HepG2 (cell line): ENCODE results near the gene IDS. TPM values are rescaled to one million over a fixed set of nuclear protein-coding genes. Genes with fewer than 3 reads are reported as not detected.

ENCODE experiments used
- ATAC-seq: fragments of 200-7000 bp; cut with Tn5 transposase; 3 replicates; pipeline ENCODE4 v1.9.1; 2020; ENCODE audit warnings: mild to moderate bottlenecking, moderate library complexity
- BruUV-seq: library from RNA; stranded (reverse); fragments of 400-500 nt; replicated peaks from 2 replicates; lab custom pipeline; 2021; lab: Mats Ljungman, UMichigan
- CTCF ChIA-PET: fragments of 300-600 bp; formaldehyde crosslinking; extraction: SDS; loops from one replicate; lab custom pipeline; 2021; ENCODE audit warnings: low total read pairs, inconsistent platforms, low intra/inter-chr PET ratio; lab: Yijun Ruan, JAX
- POLR2A ChIA-PET: fragments of 350-600 bp; sonication (Branson Sonifier 250); formaldehyde crosslinking; loops from one replicate; lab custom pipeline; 2020; ENCODE audit warnings: antibody characterized with exemption, inconsistent platforms; lab: Yijun Ruan, JAX
- DNase-seq: peaks from one replicate; pipeline ENCODE4 v3.0.0-alpha.2; 2015; ENCODE audit warnings: low spot score
- FAIRE-seq: peaks from 3 replicates; lab custom pipeline; 2011; peaks lifted over from hg19 to GRCh38; lab: Jason Lieb, UNC
- H2AFZ ChIP-seq: one replicate; pipeline ENCODE4 v1.6.1; 2011; ENCODE audit warnings: low read length, inconsistent platforms
- H3K27ac ChIP-seq: fragments of 300-600 bp; 3 replicates; pipeline ENCODE4 v1.8.0; 2011; ENCODE audit warnings: mixed run types, mild to moderate bottlenecking, mixed read lengths, low read length, inconsistent platforms; ENCODE audit not compliant: insufficient read depth; ENCODE audit errors: extremely low read length
- H3K27me3 ChIP-seq, 2 experiments: fragments of 200-600 bp in 1 of 2; 2 replicates in 1 of 2; 3 replicates in 1 of 2; pipeline versions ENCODE4 v1.6.0 to v1.8.0; 2011; ENCODE audit warnings: low read length in 2 of 2, mild to moderate bottlenecking in 2 of 2, moderate library complexity in 2 of 2, inconsistent platforms in 1 of 2; ENCODE audit not compliant: insufficient read depth in 2 of 2, control insufficient read depth in 1 of 2
- H3K36me3 ChIP-seq, 2 experiments: fragments of 200-600 bp in 1 of 2; replicated peaks in 1 of 2; 2 replicates in 1 of 2; 3 replicates in 1 of 2; pipeline versions ENCODE4 v1.5.1 to v1.8.0; 2011; ENCODE audit warnings: low read length in 2 of 2, inconsistent platforms in 1 of 2; ENCODE audit not compliant: insufficient read depth in 2 of 2, control insufficient read depth in 1 of 2
- H3K4me1 ChIP-seq: 2 replicates; pipeline ENCODE4 v1.5.1; 2012; ENCODE audit warnings: low read length, inconsistent platforms; ENCODE audit not compliant: insufficient read depth
- H3K4me2 ChIP-seq: 2 replicates; pipeline ENCODE4 v1.6.0; 2011; ENCODE audit warnings: low read depth, low read length, inconsistent platforms
- H3K4me3 ChIP-seq, 3 experiments: fragments of 200-600 bp in 1 of 3; sonication (generic), shearing (Covaris generic) in 1 of 3; replicated peaks in 1 of 3; 2 replicates each; pipeline ENCODE4 v1.5.1; 2011 to 2016; ENCODE audit warnings: low read length in 3 of 3, inconsistent platforms in 2 of 3, low read depth in 2 of 3, mild to moderate bottlenecking in 2 of 3, control low read depth in 1 of 3, mixed read lengths in 1 of 3; ENCODE audit not compliant: insufficient read depth in 1 of 3
- H3K79me2 ChIP-seq: one replicate; pipeline ENCODE4 v1.6.1; 2011; ENCODE audit warnings: low read length, inconsistent platforms; ENCODE audit not compliant: insufficient read depth
- H3K9ac ChIP-seq: 2 replicates; pipeline ENCODE4 v1.6.0; 2011; ENCODE audit warnings: mild to moderate bottlenecking, low read depth, low read length, inconsistent platforms; ENCODE audit not compliant: insufficient read depth
- H3K9me3 ChIP-seq: 2 replicates; pipeline ENCODE4 v1.5.1; 2012; ENCODE audit warnings: mild to moderate bottlenecking, low read length
- H4K20me1 ChIP-seq: 2 replicates; pipeline ENCODE4 v1.6.0; 2011; ENCODE audit warnings: inconsistent platforms, mild to moderate bottlenecking, low read length, moderate library complexity; ENCODE audit not compliant: insufficient read depth
- CCDC6 ChIP-seq: sonication (generic); formaldehyde crosslinking; IDR thresholded peaks from 2 replicates; pipeline ENCODE4 v1.8.1; 2022; ENCODE audit warnings: mild to moderate bottlenecking, missing genetic modification reagents, moderate library complexity
- EZH2 ChIP-seq: conservative IDR thresholded peaks from 2 replicates; pipeline ENCODE4 v1.6.1; 2012; ENCODE audit warnings: mild to moderate bottlenecking, low read depth, low read length, moderate library complexity
- KAT8 ChIP-seq: IDR thresholded peaks from 2 replicates; pipeline ENCODE4 v1.6.1; 2016; ENCODE audit warnings: missing genetic modification reagents, missing compliant biosample characterization
- KDM3A ChIP-seq: IDR thresholded peaks from 2 replicates; pipeline ENCODE4 v1.6.1; 2018; ENCODE audit warnings: low read depth, missing compliant biosample characterization
- KMT2B ChIP-seq: IDR thresholded peaks from 2 replicates; pipeline ENCODE4 v1.6.1; 2016; ENCODE audit warnings: missing genetic modification reagents, missing compliant biosample characterization
- RAD51 ChIP-seq: fragments of 450-650 bp; IDR thresholded peaks from 2 replicates; pipeline ENCODE4 v1.6.1; 2016; ENCODE audit warnings: borderline replicate concordance
- RCOR2 ChIP-seq: IDR thresholded peaks from 2 replicates; pipeline ENCODE4 v1.6.1; 2016; ENCODE audit warnings: missing biosample characterization, missing genetic modification reagents
- STAG1 ChIP-seq: sonication (generic); formaldehyde crosslinking; IDR thresholded peaks from 2 replicates; pipeline ENCODE4 v1.4.0; 2020; ENCODE audit warnings: missing genetic modification reagents
- XRCC5 ChIP-seq: fragments of 200-400 bp; formaldehyde crosslinking; optimal IDR thresholded peaks from 2 replicates; pipeline ENCODE3; 2017; ENCODE audit warnings: mild to moderate bottlenecking, low read length
- ZFP41 ChIP-seq: sonication (generic); formaldehyde crosslinking; IDR thresholded peaks from 2 replicates; pipeline ENCODE4 v1.4.0; 2020; ENCODE audit warnings: mild to moderate bottlenecking, missing genetic modification reagents, borderline replicate concordance
- ZNF143 ChIP-seq: sonication (generic); formaldehyde crosslinking; IDR thresholded peaks from 2 replicates; pipeline ENCODE4 v1.4.0; 2020; ENCODE audit warnings: missing genetic modification reagents
- ZNF292 ChIP-seq: sonication (generic); formaldehyde crosslinking; IDR thresholded peaks from 2 replicates; pipeline ENCODE4 v1.8.1; 2022; ENCODE audit warnings: mild to moderate bottlenecking, low read depth, missing genetic modification reagents, borderline replicate concordance
- ZNF335 ChIP-seq: sonication (generic); formaldehyde crosslinking; IDR thresholded peaks from 2 replicates; pipeline ENCODE4 v1.4.0; 2020; ENCODE audit warnings: missing genetic modification reagents
- ZNF577 ChIP-seq: sonication (generic); formaldehyde crosslinking; IDR thresholded peaks from 2 replicates; pipeline ENCODE4 v1.4.0; 2020; ENCODE audit warnings: mild to moderate bottlenecking, low read depth, missing genetic modification reagents, borderline replicate concordance
- ZSCAN20 ChIP-seq: sonication (generic); formaldehyde crosslinking; IDR thresholded peaks from 2 replicates; pipeline ENCODE4 v1.4.0; 2020; ENCODE audit warnings: missing genetic modification reagents, mild to moderate bottlenecking, borderline replicate concordance
- whole genome bisulfite sequencing: methylation state at CpG from one replicate; pipeline ENCODE4 v1.1.6; 2017; ENCODE audit warnings: low lambda C conversion rate; 5-methylcytosine and 5-hydroxymethylcytosine counted together
- in situ Hi-C: cut with HindIII; loops from 2 replicates; pipeline ENCODE4 v1.10.0; 2017; ENCODE audit warnings: low pct_unique_long_range_greater_than_20kb; ENCODE audit not compliant: extremely low pct_ligation_motif_present
- intact Hi-C: fragments of 100-400 bp; cut with micrococcal nuclease; formaldehyde crosslinking; loops from one replicate; pipeline ENCODE4 v1.10.0; 2022; ENCODE audit not compliant: unreplicated experiment
- polyA plus RNA-seq, 8 experiments: library from polyadenylated mRNA; depleted of rRNA in 3 of 8; stranded (reverse) in 7 of 8; unstranded in 1 of 8; fragments of >200 nt; fragmentation: Illumina TruSeq in 4 of 8; extraction: Trizol in 4 of 8; gene quantifications; 2 replicates each; pipeline versions ENCODE4 v1.2.1 to v1.2.3, GENCODE V29; 2011 to 2016; ENCODE audit warnings: low read depth in 4 of 8, missing spikeins in 1 of 8, mixed read lengths in 1 of 8; ENCODE audit not compliant: insufficient read depth in 1 of 8
- total RNA-seq, 5 experiments: library from RNA; depleted of rRNA; stranded (reverse); fragments of >200 nt; fragmentation: Illumina TruSeq; extraction: Trizol; gene quantifications; 2 replicates each; pipeline ENCODE4 v1.2.3, GENCODE V29; 2016; ENCODE audit warnings: low read depth in 1 of 5
- TF ChIP-seq, protein P1 (sequence below): sonication (generic); formaldehyde crosslinking; IDR thresholded peaks from 2 replicates; pipeline ENCODE4 v1.5.0; 2020; ENCODE audit warnings: missing genetic modification reagents
- TF ChIP-seq, protein P2 (sequence below): sonication (generic); formaldehyde crosslinking; IDR thresholded peaks from 2 replicates; pipeline ENCODE4 v1.4.0; 2020; ENCODE audit warnings: missing genetic modification reagents, mild to moderate bottlenecking, borderline replicate concordance
- TF ChIP-seq, protein P3 (sequence below): sonication (generic); formaldehyde crosslinking; conservative IDR thresholded peaks from 2 replicates; pipeline ENCODE4 v1.4.0; 2020; ENCODE audit warnings: missing genetic modification reagents

Gene IDS
- total and polyA plus RNA-seq, 2 of the 13 experiments (the other 11 are each of a cell fraction or from before 2014, with no cell fraction given) = 2.2 to 11.9 TPM

DNA sequence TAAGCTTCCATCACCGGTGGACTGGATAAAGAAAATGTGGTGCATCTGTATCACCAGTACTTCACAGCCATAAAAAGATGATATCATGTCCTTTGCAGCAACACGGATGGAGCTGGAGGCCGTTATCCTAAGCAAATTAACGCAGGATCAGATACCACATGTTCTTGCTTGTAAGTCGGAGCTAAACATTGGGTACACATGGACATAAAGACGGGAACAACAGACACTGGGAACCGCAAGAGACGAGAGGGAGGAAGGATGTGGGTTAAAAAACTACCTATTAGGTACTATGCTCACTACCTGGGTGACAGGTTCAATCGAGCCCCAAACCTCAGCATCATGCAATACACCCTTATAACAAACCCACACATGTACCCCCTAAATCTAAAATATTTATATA is 16.3 kb upstream of the IDS start:
- Histone ChIP-seq H3K27me3 (no peaks in the 10 kb centered on the region), H3K4me3 (no peak overlapping the region), H3K9me3 (no peaks in the 10 kb centered on the region), H3K9ac (no peak overlapping the region), H3K4me2 (no peak overlapping the region), H3K4me1 (peaks cover 9% of the 10 kb centered on the region), H4K20me1 (no peaks in the 10 kb centered on the region), H2AFZ (no peak overlapping the region), H3K36me3 (no peaks in the 10 kb centered on the region), H3K27ac (no peak overlapping the region), H3K79me2 (no peaks in the 10 kb centered on the region)
- FAIRE-seq = no peak
- no peak for DNase-seq
- ChIA-PET POLR2A (no interaction called here), CTCF (no interaction called here)
- ATAC-seq = no peak
- BruUV-seq = no TSS peak
- 39% methylated on average over 9 of the region's 9 CpGs for WGBS
- no peak for TF ChIP-seq KMT2B (CRISPR knock-in tag)
- TF ChIP-seq RAD51 = no peak
- no peak for TF ChIP-seq CCDC6
- no peak for TF ChIP-seq KAT8 (CRISPR knock-in tag)
- no peak for TF ChIP-seq ZNF143 (CRISPR knock-in tag)
- no peak for TF ChIP-seq EZH2
- no peak for TF ChIP-seq ZSCAN20 (CRISPR knock-in tag)
- TF ChIP-seq ZNF577 (CRISPR knock-in tag) = no peak
- TF ChIP-seq STAG1 (CRISPR knock-in tag) = no peak
- no peak for TF ChIP-seq XRCC5
- no peak for TF ChIP-seq ZFP41 (CRISPR knock-in tag)
- TF ChIP-seq KDM3A (CRISPR knock-in tag) = no peak
- TF ChIP-seq, protein P1, sequence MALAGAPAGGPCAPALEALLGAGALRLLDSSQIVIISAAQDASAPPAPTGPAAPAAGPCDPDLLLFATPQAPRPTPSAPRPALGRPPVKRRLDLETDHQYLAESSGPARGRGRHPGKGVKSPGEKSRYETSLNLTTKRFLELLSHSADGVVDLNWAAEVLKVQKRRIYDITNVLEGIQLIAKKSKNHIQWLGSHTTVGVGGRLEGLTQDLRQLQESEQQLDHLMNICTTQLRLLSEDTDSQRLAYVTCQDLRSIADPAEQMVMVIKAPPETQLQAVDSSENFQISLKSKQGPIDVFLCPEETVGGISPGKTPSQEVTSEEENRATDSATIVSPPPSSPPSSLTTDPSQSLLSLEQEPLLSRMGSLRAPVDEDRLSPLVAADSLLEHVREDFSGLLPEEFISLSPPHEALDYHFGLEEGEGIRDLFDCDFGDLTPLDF (CRISPR knock-in tag) = no peak
- TF ChIP-seq ZNF335 = no peak
- TF ChIP-seq, protein P2, sequence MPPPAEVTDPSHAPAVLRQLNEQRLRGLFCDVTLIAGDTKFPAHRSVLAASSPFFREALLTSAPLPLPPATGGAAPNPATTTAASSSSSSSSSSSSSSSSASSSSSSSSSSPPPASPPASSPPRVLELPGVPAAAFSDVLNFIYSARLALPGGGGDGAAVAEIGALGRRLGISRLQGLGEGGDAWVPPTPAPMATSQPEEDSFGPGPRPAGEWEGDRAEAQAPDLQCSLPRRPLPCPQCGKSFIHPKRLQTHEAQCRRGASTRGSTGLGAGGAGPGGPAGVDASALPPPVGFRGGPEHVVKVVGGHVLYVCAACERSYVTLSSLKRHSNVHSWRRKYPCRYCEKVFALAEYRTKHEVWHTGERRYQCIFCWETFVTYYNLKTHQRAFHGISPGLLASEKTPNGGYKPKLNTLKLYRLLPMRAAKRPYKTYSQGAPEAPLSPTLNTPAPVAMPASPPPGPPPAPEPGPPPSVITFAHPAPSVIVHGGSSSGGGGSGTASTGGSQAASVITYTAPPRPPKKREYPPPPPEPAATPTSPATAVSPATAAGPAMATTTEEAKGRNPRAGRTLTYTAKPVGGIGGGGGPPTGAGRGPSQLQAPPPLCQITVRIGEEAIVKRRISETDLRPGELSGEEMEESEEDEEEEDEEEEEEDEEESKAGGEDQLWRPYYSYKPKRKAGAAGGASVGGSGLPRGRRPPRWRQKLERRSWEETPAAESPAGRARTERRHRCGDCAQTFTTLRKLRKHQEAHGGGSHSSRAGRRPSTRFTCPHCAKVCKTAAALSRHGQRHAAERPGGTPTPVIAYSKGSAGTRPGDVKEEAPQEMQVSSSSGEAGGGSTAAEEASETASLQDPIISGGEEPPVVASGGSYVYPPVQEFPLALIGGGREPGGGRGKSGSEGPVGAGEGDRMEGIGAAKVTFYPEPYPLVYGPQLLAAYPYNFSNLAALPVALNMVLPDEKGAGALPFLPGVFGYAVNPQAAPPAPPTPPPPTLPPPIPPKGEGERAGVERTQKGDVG (CRISPR knock-in tag) = no peak
- no peak for TF ChIP-seq RCOR2 (CRISPR knock-in tag)
- TF ChIP-seq, protein P3, sequence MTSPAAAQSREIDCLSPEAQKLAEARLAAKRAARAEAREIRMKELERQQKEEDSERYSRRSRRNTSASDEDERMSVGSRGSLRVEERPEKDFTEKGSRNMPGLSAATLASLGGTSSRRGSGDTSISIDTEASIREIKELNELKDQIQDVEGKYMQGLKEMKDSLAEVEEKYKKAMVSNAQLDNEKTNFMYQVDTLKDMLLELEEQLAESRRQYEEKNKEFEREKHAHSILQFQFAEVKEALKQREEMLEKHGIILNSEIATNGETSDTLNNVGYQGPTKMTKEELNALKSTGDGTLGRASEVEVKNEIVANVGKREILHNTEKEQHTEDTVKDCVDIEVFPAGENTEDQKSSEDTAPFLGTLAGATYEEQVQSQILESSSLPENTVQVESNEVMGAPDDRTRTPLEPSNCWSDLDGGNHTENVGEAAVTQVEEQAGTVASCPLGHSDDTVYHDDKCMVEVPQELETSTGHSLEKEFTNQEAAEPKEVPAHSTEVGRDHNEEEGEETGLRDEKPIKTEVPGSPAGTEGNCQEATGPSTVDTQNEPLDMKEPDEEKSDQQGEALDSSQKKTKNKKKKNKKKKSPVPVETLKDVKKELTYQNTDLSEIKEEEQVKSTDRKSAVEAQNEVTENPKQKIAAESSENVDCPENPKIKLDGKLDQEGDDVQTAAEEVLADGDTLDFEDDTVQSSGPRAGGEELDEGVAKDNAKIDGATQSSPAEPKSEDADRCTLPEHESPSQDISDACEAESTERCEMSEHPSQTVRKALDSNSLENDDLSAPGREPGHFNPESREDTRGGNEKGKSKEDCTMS = no peak
- no peak for TF ChIP-seq ZNF292
- in situ Hi-C loops = no loop called here
- intact Hi-C loops = no loop called here
